Mucosa of descending colon (tissue), 3 donors: ENCODE results near the gene PER2. TPM values are rescaled to one million over a fixed set of nuclear protein-coding genes. Genes with fewer than 3 reads are reported as not detected.
"Not testable (repeated sequence)": the region's sequence is repeated elsewhere in the genome, so short reads cannot be mapped to it uniquely, and the experiment has no call there.

Source experiments
- ATAC-seq: fragments of 200-7000 bp; cut with Tn5 transposase; one replicate; pipeline ENCODE4 v1.9.1; 2020; ENCODE audit warnings: mild to moderate bottlenecking, moderate library complexity
- DNase-seq, 3 donors: peaks; one replicate each; pipeline ENCODE4 v3.0.0-alpha.2; 2020
- H3K36me3 ChIP-seq: fragments of 200-600 bp; one replicate; pipeline ENCODE4 v1.8.0; 2021; ENCODE audit warnings: low read depth, mild to moderate bottlenecking
- H3K4me1 ChIP-seq: fragments of 200-600 bp; one replicate; pipeline ENCODE4 v1.8.0; 2021; ENCODE audit warnings: low read depth, mild to moderate bottlenecking
- H3K4me3 ChIP-seq: fragments of 200-600 bp; one replicate; pipeline ENCODE4 v1.8.0; 2021; ENCODE audit warnings: mild to moderate bottlenecking
- H3K9me3 ChIP-seq: fragments of 200-600 bp; one replicate; pipeline ENCODE4 v1.8.0; 2021; ENCODE audit warnings: mild to moderate bottlenecking
- CTCF ChIP-seq: fragments of 200-600 bp; IDR thresholded peaks from one replicate; pipeline ENCODE4 v1.8.0; 2022; ENCODE audit warnings: antibody characterized with exemption, mild to moderate bottlenecking
- intact Hi-C, 2 donors: fragments of 100-400 bp; cut with DNase I in 1 of 2; cut with micrococcal nuclease in 1 of 2; formaldehyde crosslinking; loops; one replicate each; pipeline versions ENCODE4 v1.11.0 to v1.11.1; 2022; cut with DNase I, micrococcal nuclease
- long read RNA-seq, 2 donors: library from polyadenylated mRNA; unstranded; transcript quantifications; one replicate each; pipeline ENCODE4 v2.0.0, GENCODE V29; 2019 to 2021
- total RNA-seq, 3 donors: library from RNA; stranded (reverse); fragmentation: NEBNext Ultra II Directional in 2 of 3; extraction: Animal tissue kit (Norgen Biotek cat#: 25700) in 2 of 3; gene quantifications; one replicate each; pipeline versions ENCODE4 v1.2.1 to v1.2.4, GENCODE V29; 2021 to 2023
- donor health status: DM: no; HTN: no; CAD: no; lungs with moderate emphysema.
- donor health status: DM: no; HTN: no; CAD: no.
- donor health status: DM: no; HTN: yes; CAD: no.

Gene PER2
- total RNA-seq = 10 to 100 TPM; 22.6 to 26.8 (median 22.6) TPM
- long read RNA-seq, donor 1, partial matches to known transcripts = 2 of 5 reads
- long read RNA-seq, donor 1, other reads (novel, unspliced or antisense) = 3 of 5 reads
- long read RNA-seq, donor 2, partial matches to known transcripts = 1 of 6 reads
- long read RNA-seq, donor 2, other reads (novel, unspliced or antisense) = 5 of 6 reads

GRCh38 chr2:238287737-238288649, at the start of gene PER2:
PER2 (minus strand) TSS chr2:238288610; CDS start chr2:238277936, 10,674 bp downstream.
- H3K4me1 ChIP-seq = peaks cover 54% of the 10 kb centered on the region
- H3K4me3 ChIP-seq = peak within 1 kb of the TSS; percentile 78
- H3K36me3 ChIP-seq = no peaks in the 10 kb centered on the region
- ATAC-seq (peak; percentile 25), DNase-seq (peak; percentile 69 to 81 (median 79))
- TF ChIP-seq CTCF = no peak
- no peaks in the 10 kb centered on the region for H3K9me3 ChIP-seq
- intact Hi-C loops = no loop called here

- ATAC-seq (no peak), DNase-seq (no peak)
- no peak overlapping the region for H3K4me3 ChIP-seq
- no peaks in the 10 kb centered on the region for H3K36me3 ChIP-seq
- no peak for TF ChIP-seq CTCF
- intact Hi-C loops = loop anchor here in 1 of 2 donors (10.0 kb wide), 1 partner anchor 83 kb away; no protein-coding TSS in a partner anchor
- H3K4me1 ChIP-seq = no peaks in the 10 kb centered on the region
- no peaks in the 10 kb centered on the region for H3K9me3 ChIP-seq
These were observed 49.4 kb upstream of the PER2 start for GRCh38 chr2:238337846-238338245.

- intact Hi-C loops = loop anchor here in 1 of 2 donors (10.0 kb wide), 1 partner anchor 82 kb away; no protein-coding TSS in a partner anchor
- TF ChIP-seq CTCF = no peak
- no peaks in the 10 kb centered on the region for H3K4me1 ChIP-seq
- no peaks in the 10 kb centered on the region for H3K9me3 ChIP-seq
- DNase-seq (no peak), ATAC-seq (no peak)
- H3K4me3 ChIP-seq = no peak overlapping the region
- no peaks in the 10 kb centered on the region for H3K36me3 ChIP-seq
These were observed 48.5 kb upstream of the PER2 start for GRCh38 chr2:238336793-238337444.

GRCh38 chr2:238336151-238336550, 47.7 kb upstream of the PER2 start:
- no peak overlapping the region for H3K4me3 ChIP-seq
- ATAC-seq (no peak), DNase-seq (no peak)
- H3K4me1 ChIP-seq = no peaks in the 10 kb centered on the region
- H3K36me3 ChIP-seq = no peaks in the 10 kb centered on the region
- intact Hi-C loops = loop anchor here in 1 of 2 donors (10.0 kb wide), 1 partner anchor 81 kb away; no protein-coding TSS in a partner anchor
- H3K9me3 ChIP-seq = no peaks in the 10 kb centered on the region
- TF ChIP-seq CTCF = no peak

GRCh38 chr2:238335591-238335990, 47.2 kb upstream of the PER2 start:
- H3K9me3 ChIP-seq, H3K4me1 ChIP-seq, H3K36me3 ChIP-seq, DNase-seq, ATAC-seq, H3K4me3 ChIP-seq: not testable (repeated sequence)
- intact Hi-C loops = loop anchor here in 1 of 2 donors (10.0 kb wide), 1 partner anchor 81 kb away; no protein-coding TSS in a partner anchor
